ENCODE measurements around the gene GATA3. TPM values are rescaled to one million over a fixed set of nuclear protein-coding genes. Genes with fewer than 3 reads are reported as not detected.

Gene GATA3
- total RNA-seq, 1 experiment from 2014 or later = 5.9 TPM

- Histone ChIP-seq H3K4me3 (ENCODE audit: low read depth in 2 of 2, low read length in 2 of 2) (no peak overlapping the region), H3K4me1 (ENCODE audit: control insufficient read depth, insufficient read depth, low read length) (no peaks in the 10 kb centered on the region), H3K9me3 (ENCODE audit: control insufficient read depth, insufficient read depth, low read depth, low read length) (no peaks in the 10 kb centered on the region), H3K36me3 (ENCODE audit: control insufficient read depth, insufficient read depth, low read length) (no peaks in the 10 kb centered on the region), H3K27me3 (ENCODE audit: control insufficient read depth, insufficient read depth, low read length) (no peaks in the 10 kb centered on the region), H3K27ac (ENCODE audit: low read length) (no peak overlapping the region)
- CTCF ChIA-PET = no interaction called here
- in situ Hi-C loops (cut with HindIII; ENCODE audit: low pct_unique_long_range_greater_than_20kb, low sequenced_read_pairs) = no loop called here
- TF ChIP-seq REST (IDR thresholded peaks at IDR 0.05; ENCODE audit: insufficient read depth in 1 of 2, low read depth in 2 of 2, low read length in 1 of 2) (no peak), TCF7L2 (IDR thresholded peaks at IDR 0.05; ENCODE audit: low read depth, low read length) (no peak), SIN3A (IDR thresholded peaks at IDR 0.05; ENCODE audit: borderline replicate concordance, insufficient read depth, low read depth, low read length) (no peak), POLR2AphosphoS5 (IDR thresholded peaks at IDR 0.05; ENCODE audit: low read depth, low read length) (no peak), CTCF (IDR thresholded peaks at IDR 0.05) (no peak)
- DNase-seq (ENCODE audit: low read depth, low spot score) = no peak
- no peak for ATAC-seq
- intact Hi-C loops (cut with micrococcal nuclease; ENCODE audit: unreplicated experiment) = no loop called here
- POLR2A ChIA-PET = no interaction called here
- no TSS peak for BruUV-seq (replicated peaks)
Measured at GRCh38 chr10:8032558-8032957, 21.9 kb upstream of the GATA3 start.

- intact Hi-C loops (cut with micrococcal nuclease; ENCODE audit: unreplicated experiment) = no loop called here
- Histone ChIP-seq H3K27me3 (ENCODE audit: control insufficient read depth, insufficient read depth, low read length) (no peaks in the 10 kb centered on the region), H3K4me3 (ENCODE audit: low read depth in 2 of 2, low read length in 2 of 2) (no peak overlapping the region), H3K4me1 (ENCODE audit: control insufficient read depth, insufficient read depth, low read length) (no peaks in the 10 kb centered on the region), H3K27ac (ENCODE audit: low read length) (no peak overlapping the region), H3K36me3 (ENCODE audit: control insufficient read depth, insufficient read depth, low read length) (no peaks in the 10 kb centered on the region), H3K9me3 (ENCODE audit: control insufficient read depth, insufficient read depth, low read depth, low read length) (no peaks in the 10 kb centered on the region)
- ATAC-seq = no peak
- DNase-seq (ENCODE audit: low read depth, low spot score) = no peak
- in situ Hi-C loops (cut with HindIII; ENCODE audit: low pct_unique_long_range_greater_than_20kb, low sequenced_read_pairs) = no loop called here
- ChIA-PET CTCF (interaction anchor here (0.6 to 0.7 kb wide), 2 partner anchors 34 to 318 kb away, joined by 3 to 11 read pairs; no protein-coding TSS in a partner anchor), POLR2A (interaction anchor here (0.6 kb wide), 1 partner anchor 19 kb away, joined by 5 read pairs; no protein-coding TSS in a partner anchor)
- no peak for TF ChIP-seq REST (IDR thresholded peaks at IDR 0.05; ENCODE audit: insufficient read depth in 1 of 2, low read depth in 2 of 2, low read length in 1 of 2)
- TF ChIP-seq TCF7L2 (IDR thresholded peaks at IDR 0.05; ENCODE audit: low read depth, low read length) = no peak
- no peak for TF ChIP-seq POLR2AphosphoS5 (IDR thresholded peaks at IDR 0.05; ENCODE audit: low read depth, low read length)
- no peak for TF ChIP-seq SIN3A (IDR thresholded peaks at IDR 0.05; ENCODE audit: borderline replicate concordance, insufficient read depth, low read depth, low read length)
- TF ChIP-seq CTCF (IDR thresholded peaks at IDR 0.05) = no peak
- BruUV-seq (replicated peaks) = no TSS peak
Measured at GRCh38 chr10:8033812-8034465, 20.5 kb upstream of the GATA3 start.
